B cell (primary cell): ENCODE measurements around the gene ACY1. TPM values are rescaled to one million over a fixed set of nuclear protein-coding genes. Genes with fewer than 3 reads are reported as not detected.

ENCODE experiments used
- ATAC-seq: fragments of 200-7000 bp; cut with Tn5 transposase; one replicate; pipeline ENCODE4 v1.10.0; 2021; ENCODE audit warnings: low read depth, mild to moderate bottlenecking, moderate number of reproducible peaks, moderate library complexity
- CTCF ChIA-PET: fragments of 350-600 bp; sonication (Branson Sonifier 250); formaldehyde crosslinking; loops from one replicate; lab custom pipeline; 2021; ENCODE audit warnings: antibody characterized with exemption, inconsistent platforms; lab: Charles Lee
- POLR2A ChIA-PET: fragments of 350-600 bp; sonication (Branson Sonifier 250); formaldehyde crosslinking; loops from one replicate; lab custom pipeline; 2021; ENCODE audit warnings: antibody characterized with exemption; lab: Charles Lee
- DNase-seq: peaks from one replicate; pipeline ENCODE4 v3.0.0; 2013
- H2AFZ ChIP-seq: 2 replicates; pipeline ENCODE4 v1.6.1; 2012; ENCODE audit warnings: mild to moderate bottlenecking, low read depth, low read length; ENCODE audit not compliant: insufficient read depth, poor library complexity, severe bottlenecking
- H3K27ac ChIP-seq, 2 donors: 1 replicate in 1 of 2; 2 replicates in 1 of 2; pipeline ENCODE4 v1.5.1; 2012 to 2013; ENCODE audit warnings: low read length in 2 of 2, mild to moderate bottlenecking in 2 of 2, moderate library complexity in 1 of 2
- H3K27me3 ChIP-seq, 4 experiments: fragments of 200-600 bp in 1 of 4; sonication (generic) in 1 of 4; replicated peaks in 1 of 4; 1 replicate in 2 of 4; 2 replicates in 2 of 4; pipeline versions ENCODE4 v1.6.1 to v1.7.0; 2013 to 2016; ENCODE audit warnings: low read length in 3 of 4, mild to moderate bottlenecking in 2 of 4, mixed read lengths in 1 of 4, moderate library complexity in 1 of 4; ENCODE audit not compliant: insufficient read depth in 4 of 4, control insufficient read depth in 3 of 4; ENCODE audit errors: control extremely low read depth in 1 of 4
- H3K36me3 ChIP-seq, 2 experiments: replicated peaks in 1 of 2; 1 replicate in 1 of 2; 2 replicates in 1 of 2; pipeline versions ENCODE4 v1.6.1 to v1.7.1; 2013; ENCODE audit warnings: low read length in 1 of 2; ENCODE audit not compliant: insufficient read depth in 2 of 2, control insufficient read depth in 1 of 2; ENCODE audit errors: control extremely low read depth in 1 of 2, extremely low read depth in 1 of 2
- H3K4me1 ChIP-seq, 2 donors: fragments of 200-600 bp in 1 of 2; sonication (generic) in 1 of 2; 1 replicate in 1 of 2; 2 replicates in 1 of 2; pipeline versions ENCODE4 v1.5.1 to v1.6.1; 2013 to 2017; ENCODE audit warnings: low read length in 2 of 2; ENCODE audit not compliant: control insufficient read depth in 2 of 2, insufficient read depth in 2 of 2
- H3K4me2 ChIP-seq: replicated peaks from 2 replicates; pipeline ENCODE3; 2012; ENCODE audit warnings: mild to moderate bottlenecking, low read depth, low read length; ENCODE audit not compliant: poor library complexity, severe bottlenecking
- H3K4me3 ChIP-seq, 5 experiments: fragments of 200-600 bp in 1 of 5; sonication (generic) in 1 of 5; 1 replicate in 3 of 5; 2 replicates in 2 of 5; pipeline versions ENCODE4 v1.5.1 to v1.7.0; 2011 to 2016; ENCODE audit warnings: low read length in 4 of 5, mild to moderate bottlenecking in 4 of 5, low read depth in 2 of 5, control low read depth in 1 of 5, moderate library complexity in 1 of 5; ENCODE audit not compliant: insufficient read depth in 1 of 5; ENCODE audit errors: control extremely low read depth in 1 of 5, extremely low read depth in 1 of 5
- H3K79me2 ChIP-seq: fragments of 200-600 bp; sonication (generic); one replicate; pipeline ENCODE4 v1.6.0; 2016; ENCODE audit warnings: low read length; ENCODE audit not compliant: control insufficient read depth, insufficient read depth
- H3K9ac ChIP-seq: fragments of 200-600 bp; sonication (generic); 2 replicates; pipeline ENCODE4 v1.6.1; 2017; ENCODE audit warnings: mild to moderate bottlenecking, low read length, moderate library complexity
- H3K9me3 ChIP-seq, 3 donors: one replicate each; pipeline versions ENCODE4 v1.6.1 to v1.7.1; 2013; ENCODE audit warnings: low read length in 2 of 3; ENCODE audit not compliant: control insufficient read depth in 2 of 3, insufficient read depth in 1 of 3; ENCODE audit errors: control extremely low read depth in 1 of 3
- H4K20me1 ChIP-seq: 2 replicates; pipeline ENCODE4 v1.6.0; 2012; ENCODE audit warnings: mild to moderate bottlenecking, low read length; ENCODE audit not compliant: insufficient read depth, control insufficient read depth, poor library complexity, severe bottlenecking
- H3K27ac Mint-ChIP-seq: one replicate; pipeline ENCODE4 v1.8.0; 2021; ENCODE audit warnings: mixed read lengths
- H3K27me3 Mint-ChIP-seq: one replicate; pipeline ENCODE4 v1.8.0; 2021; ENCODE audit warnings: mixed read lengths
- H3K4me1 Mint-ChIP-seq: one replicate; pipeline ENCODE4 v1.8.0; 2021; ENCODE audit warnings: mixed read lengths
- H3K4me3 Mint-ChIP-seq: one replicate; pipeline ENCODE4 v1.8.0; 2021; ENCODE audit warnings: mixed read lengths
- H3K9me3 Mint-ChIP-seq: one replicate; pipeline ENCODE4 v1.8.0; 2022; ENCODE audit warnings: mixed read lengths; ENCODE audit not compliant: insufficient read depth
- EZH2 ChIP-seq: IDR thresholded peaks from 2 replicates; pipeline ENCODE4 v1.6.1; 2012; ENCODE audit warnings: borderline replicate concordance, low read depth, mild to moderate bottlenecking, moderate library complexity, low read length; ENCODE audit not compliant: insufficient read depth, poor library complexity, severe bottlenecking
- WGBS: methylation state at CpG from one replicate; pipeline ENCODE4 v1.1.5; 2013; ENCODE audit warnings: missing lambda C conversion rate; ENCODE audit not compliant: insufficient coverage; 5-methylcytosine and 5-hydroxymethylcytosine counted together
- intact Hi-C: fragments of 100-400 bp; cut with micrococcal nuclease; formaldehyde crosslinking; loops from one replicate; pipeline ENCODE4 v1.10.0; 2022
- polyA plus RNA-seq: library from polyadenylated mRNA; depleted of rRNA; stranded (reverse); fragments of >200 nt; gene quantifications from 2 replicates; pipeline ENCODE4 v1.2.3, GENCODE V29; 2012
- total RNA-seq, 2 donors: library from RNA; stranded (reverse); fragments of 120-200 nt in 1 of 2; gene quantifications; 1 replicate in 1 of 2; 2 replicates in 1 of 2; pipeline versions ENCODE4 v1.2.3 to v1.2.4, GENCODE V29; 2013 to 2022
- TF ChIP-seq, protein P1 (sequence below): fragments of 200-600 bp; IDR thresholded peaks from one replicate; pipeline ENCODE4 v1.8.0; 2022; ENCODE audit warnings: antibody characterized with exemption, mild to moderate bottlenecking

ACY1 gene
- total and polyA plus RNA-seq, 2 donors (not counting 1 experiment from before 2014, with no cell fraction given) = 14.6 to 26.2 TPM

GRCh38 chr3:52017586-52017985, 34.3 kb downstream of the ACY1 start:
- intact Hi-C loops = no loop called here
- H3K9ac ChIP-seq = no peak overlapping the region
- H3K4me2 ChIP-seq = no peak overlapping the region
- Mint-ChIP-seq H3K4me1 (peaks cover 1% of the 10 kb centered on the region), H3K27ac (no peak overlapping the region), H3K9me3 (no peaks in the 10 kb centered on the region), H3K27me3 (peaks cover 3% of the 10 kb centered on the region), H3K4me3 (no peak overlapping the region)
- ChIA-PET POLR2A (no interaction called here), CTCF (interaction anchor here (0.7 to 1.5 kb wide), 2 partner anchors 33 to 358 kb away, joined by 3 read pairs; no protein-coding TSS in a partner anchor)
- H2AFZ ChIP-seq = no peak overlapping the region
- DNase-seq (no peak), ATAC-seq (no peak)
- TF ChIP-seq, protein P1, sequence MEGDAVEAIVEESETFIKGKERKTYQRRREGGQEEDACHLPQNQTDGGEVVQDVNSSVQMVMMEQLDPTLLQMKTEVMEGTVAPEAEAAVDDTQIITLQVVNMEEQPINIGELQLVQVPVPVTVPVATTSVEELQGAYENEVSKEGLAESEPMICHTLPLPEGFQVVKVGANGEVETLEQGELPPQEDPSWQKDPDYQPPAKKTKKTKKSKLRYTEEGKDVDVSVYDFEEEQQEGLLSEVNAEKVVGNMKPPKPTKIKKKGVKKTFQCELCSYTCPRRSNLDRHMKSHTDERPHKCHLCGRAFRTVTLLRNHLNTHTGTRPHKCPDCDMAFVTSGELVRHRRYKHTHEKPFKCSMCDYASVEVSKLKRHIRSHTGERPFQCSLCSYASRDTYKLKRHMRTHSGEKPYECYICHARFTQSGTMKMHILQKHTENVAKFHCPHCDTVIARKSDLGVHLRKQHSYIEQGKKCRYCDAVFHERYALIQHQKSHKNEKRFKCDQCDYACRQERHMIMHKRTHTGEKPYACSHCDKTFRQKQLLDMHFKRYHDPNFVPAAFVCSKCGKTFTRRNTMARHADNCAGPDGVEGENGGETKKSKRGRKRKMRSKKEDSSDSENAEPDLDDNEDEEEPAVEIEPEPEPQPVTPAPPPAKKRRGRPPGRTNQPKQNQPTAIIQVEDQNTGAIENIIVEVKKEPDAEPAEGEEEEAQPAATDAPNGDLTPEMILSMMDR = no peak
- TF ChIP-seq EZH2 = no peak
- H3K4me1 ChIP-seq = no peaks in the 10 kb centered on the region
- peaks cover 0 to 3% (median 0%) of the 10 kb centered on the region in 4 experiments for H3K27me3 ChIP-seq
- no peak overlapping the region for H3K27ac ChIP-seq
- H3K4me3 ChIP-seq = no peak overlapping the region
- WGBS = 92% methylated on average over 10 of the region's 11 CpGs
- no peaks in the 10 kb centered on the region for H3K36me3 ChIP-seq
- no peaks in the 10 kb centered on the region for H4K20me1 ChIP-seq
- no peaks in the 10 kb centered on the region for H3K79me2 ChIP-seq
- no peaks in the 10 kb centered on the region for H3K9me3 ChIP-seq

DNA sequence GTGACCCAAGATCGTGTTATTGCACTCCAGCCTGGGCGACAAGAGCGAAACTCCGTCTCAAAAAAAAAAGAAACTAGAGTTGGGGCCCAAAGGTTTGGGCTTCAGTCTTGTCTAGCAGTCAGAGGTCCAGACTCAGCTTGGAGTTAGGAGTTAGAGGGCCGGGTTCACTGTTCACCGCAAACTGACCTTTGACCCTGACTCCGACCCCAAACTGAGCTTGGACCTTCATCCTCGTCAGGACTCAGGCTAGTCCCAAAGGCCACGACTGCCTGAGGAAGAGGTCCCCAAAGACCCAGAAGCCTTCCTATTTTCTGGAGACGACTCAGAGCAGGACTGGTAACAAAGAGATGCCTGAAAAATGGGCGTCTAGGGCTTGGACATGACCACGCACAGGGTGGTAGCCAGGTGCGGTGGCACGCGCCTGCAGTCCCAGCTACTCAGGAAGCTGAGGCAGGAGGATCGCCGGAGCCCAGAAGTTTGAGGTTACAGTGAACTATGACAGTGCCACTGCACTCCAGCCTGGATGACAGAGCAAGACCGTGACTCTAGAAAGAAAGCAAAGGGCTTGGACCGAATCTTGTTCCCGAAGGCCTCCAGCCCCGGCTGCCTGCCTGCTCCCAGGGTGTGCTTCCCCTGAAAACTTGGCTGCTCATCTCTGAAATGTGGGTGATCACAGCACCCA, 35.1 kb downstream of the ACY1 start:
- H3K27ac ChIP-seq = no peak overlapping the region
- no peak overlapping the region for H3K4me3 ChIP-seq
- WGBS = 93% methylated on average over 21 of the region's 21 CpGs
- H3K9ac ChIP-seq = no peak overlapping the region
- H2AFZ ChIP-seq = no peak overlapping the region
- peaks cover 3% of the 10 kb centered on the region for H3K27me3 Mint-ChIP-seq
- H3K9me3 Mint-ChIP-seq = no peaks in the 10 kb centered on the region
- no peaks in the 10 kb centered on the region for H3K9me3 ChIP-seq
- DNase-seq (no peak), ATAC-seq (no peak)
- no peak overlapping the region for H3K27ac Mint-ChIP-seq
- H3K4me2 ChIP-seq = no peak overlapping the region
- TF ChIP-seq EZH2 = no peak
- TF ChIP-seq, protein P1 = no peak
- H3K79me2 ChIP-seq = no peaks in the 10 kb centered on the region
- intact Hi-C loops = no loop called here
- H3K4me1 Mint-ChIP-seq = peaks cover 8% of the 10 kb centered on the region
- H4K20me1 ChIP-seq = no peaks in the 10 kb centered on the region
- no peak overlapping the region for H3K4me3 Mint-ChIP-seq
- H3K36me3 ChIP-seq = no peaks in the 10 kb centered on the region
- peaks cover under 1 to 4% of the 10 kb centered on the region in 2 donors for H3K4me1 ChIP-seq
- H3K27me3 ChIP-seq = peaks cover 0 to 3% (median 0%) of the 10 kb centered on the region in 4 experiments
- ChIA-PET CTCF (interaction anchor here (0.7 kb wide), 1 partner anchor 357 kb away, joined by 3 read pairs; no protein-coding TSS in a partner anchor), POLR2A (no interaction called here)
